ENCODE data around the gene INTU.

DNA sequence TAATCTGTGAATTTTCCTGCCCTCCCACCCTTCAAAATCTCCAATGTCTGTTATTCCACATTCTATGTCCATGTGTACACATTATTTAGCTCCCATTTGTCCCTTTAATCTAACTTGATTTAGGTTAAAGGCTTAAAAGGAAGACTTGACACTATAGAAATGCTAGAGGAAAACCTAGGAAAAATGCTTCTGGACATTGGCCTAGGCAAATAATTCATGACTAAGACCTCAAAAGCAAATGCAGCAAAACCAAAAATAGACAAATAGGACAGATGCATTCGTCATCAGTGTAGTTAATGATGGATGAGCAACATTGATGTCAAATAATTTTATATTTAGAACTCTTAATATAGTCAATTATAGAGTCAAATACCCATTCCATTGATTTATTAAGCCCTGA, 36.9 kb downstream of the INTU start:
- no peak for TF ChIP-seq BHLHE40 (IDR thresholded peaks at IDR 0.05; ENCODE audit: borderline replicate concordance)
- TF ChIP-seq ELF4 (IDR thresholded peaks at IDR 0.05), result no peak
- no peak for TF ChIP-seq ARNT (IDR thresholded peaks at IDR 0.05)
